Cardiac septum (tissue), 1 donor: ENCODE measurements around the gene HES6. TPM values are rescaled to one million over a fixed set of nuclear protein-coding genes. Genes with fewer than 3 reads are reported as not detected.

Experiments
- DNase-seq: peaks from one replicate; pipeline ENCODE4 v3.0.0-alpha.2; 2020; ENCODE audit warnings: low spot score
- intact Hi-C: fragments of 100-400 bp; cut with DNase I; formaldehyde crosslinking; loops from one replicate; pipeline ENCODE4 v1.14.0; 2022
- long read RNA-seq: library from polyadenylated mRNA; unstranded; transcript quantifications from one replicate; pipeline ENCODE4 v2.0.0, GENCODE V29; 2021
- total RNA-seq: library from RNA; stranded (reverse); fragmentation: NEBNext Ultra II Directional; extraction: Animal tissue kit (Norgen Biotek cat#: 25700); gene quantifications from one replicate; pipeline ENCODE4 v1.2.1, GENCODE V29; 2021
- donor health status: DM: no; HTN: no; CAD: no.

The HES6 gene
- 2.7 TPM for total RNA-seq
- long read RNA-seq, partial matches to known transcripts = 0 of 3 reads
- long read RNA-seq, other reads (novel, unspliced or antisense) = 2 of 3 reads

- intact Hi-C loops = loop anchor here (2.0 to 10.0 kb wide), 2 partner anchors 35 to 175 kb away; partner anchors contain the start of gene SCLY
- DNase-seq = peak; percentile 95
Observed at GRCh38 chr2:238239863-238240756, at the start of gene HES6. HES6 (minus strand) TSS chr2:238240038; CDS start chr2:238239905, 133 bp downstream.

GRCh38 chr2:238289574-238289973 is 49.7 kb upstream of the HES6 start:
- no peak for DNase-seq
- intact Hi-C loops = loop anchor here (2.0 kb wide), 1 partner anchor 31 kb away; the partner anchor contains the start of gene TRAF3IP1

GRCh38 chr2:238288650-238289573 is 49.1 kb upstream of the HES6 start:
- intact Hi-C loops = loop anchor here (2.0 kb wide), 1 partner anchor 32 kb away; the partner anchor contains the start of gene TRAF3IP1

GRCh38 chr2:238287737-238288649 is 48.2 kb upstream of the HES6 start, which contains the start of gene PER2:
PER2 (minus strand) TSS chr2:238288610; CDS start chr2:238277936, 10,674 bp downstream.
- intact Hi-C loops = loop anchor here (2.0 kb wide), 1 partner anchor 33 kb away; the partner anchor contains the start of gene TRAF3IP1

More at GRCh38 chr2:238288650-238289573, 49.1 kb upstream of the HES6 start:
- DNase-seq = peak; percentile 99

GRCh38 chr2:238286987-238287736 is 47.3 kb upstream of the HES6 start:
- DNase-seq = no peak

More at GRCh38 chr2:238287737-238288649, 48.2 kb upstream of the HES6 start, which contains the start of gene PER2:
- no peak for DNase-seq

GRCh38 chr2:238286551-238286950 is 46.7 kb upstream of the HES6 start:
- intact Hi-C loops = no loop called here
- DNase-seq = no peak

More at GRCh38 chr2:238286987-238287736, 47.3 kb upstream of the HES6 start:
- intact Hi-C loops = no loop called here

- DNase-seq = no peak
- intact Hi-C loops = no loop called here
Observed at GRCh38 chr2:238286095-238286494, 46.3 kb upstream of the HES6 start.

- no peak for DNase-seq
- intact Hi-C loops = no loop called here
Observed at GRCh38 chr2:238285653-238286082, 45.8 kb upstream of the HES6 start.

- intact Hi-C loops = no loop called here
- no peak for DNase-seq
Observed at GRCh38 chr2:238284802-238285515, 45.1 kb upstream of the HES6 start.

- intact Hi-C loops = no loop called here
- no peak for DNase-seq
Observed at GRCh38 chr2:238282861-238283738, 43.3 kb upstream of the HES6 start.

GRCh38 chr2:238281826-238282480 is 42.1 kb upstream of the HES6 start:
- no peak for DNase-seq

GRCh38 chr2:238280083-238280825 is 40.4 kb upstream of the HES6 start:
- no peak for DNase-seq
- intact Hi-C loops = no loop called here

More at GRCh38 chr2:238281826-238282480, 42.1 kb upstream of the HES6 start:
- intact Hi-C loops = no loop called here

GRCh38 chr2:238279324-238279682 is 39.5 kb upstream of the HES6 start:
- DNase-seq = no peak
- intact Hi-C loops = no loop called here

GRCh38 chr2:238278626-238279323 is 38.9 kb upstream of the HES6 start:
- no peak for DNase-seq
- intact Hi-C loops = no loop called here
